GM19023 (cell line): ENCODE results near the gene ADRA2C.

Experiments used
- ATAC-seq: cut with Tn5 transposase; IDR thresholded peaks from one replicate; pipeline ENCODE4 v1.9.1; 2021; ENCODE audit warnings: mild to moderate bottlenecking, moderate library complexity; ENCODE audit not compliant: unreplicated experiment

ADRA2C gene

GRCh38 chr4:3791910-3792542, 25.8 kb downstream of the ADRA2C start:
- no peak for ATAC-seq

- no peak for ATAC-seq
Measured at GRCh38 chr4:3792813-3793212, 26.6 kb downstream of the ADRA2C start.

- ATAC-seq: no peak
Measured at GRCh38 chr4:3793545-3793944, 27.4 kb downstream of the ADRA2C start.

- no peak for ATAC-seq
Measured at GRCh38 chr4:3796960-3797359, 30.8 kb downstream of the ADRA2C start.

- no peak for ATAC-seq
Measured at GRCh38 chr4:3797831-3798790, 31.9 kb downstream of the ADRA2C start.

- ATAC-seq: no peak
Measured at GRCh38 chr4:3799496-3799895, 33.3 kb downstream of the ADRA2C start.

GRCh38 chr4:3800351-3800750, 34.2 kb downstream of the ADRA2C start:
- no peak for ATAC-seq

- no peak for ATAC-seq
Measured at GRCh38 chr4:3801521-3801920, 35.3 kb downstream of the ADRA2C start.

GRCh38 chr4:3801931-3802550, 35.9 kb downstream of the ADRA2C start:
- ATAC-seq: no peak

- no peak for ATAC-seq
Measured at GRCh38 chr4:3802571-3803474, 36.6 kb downstream of the ADRA2C start.

GRCh38 chr4:3803475-3803847, 37.3 kb downstream of the ADRA2C start:
- no peak for ATAC-seq

- no peak for ATAC-seq
Measured at GRCh38 chr4:3803946-3804345, 37.8 kb downstream of the ADRA2C start.

GRCh38 chr4:3805026-3805425, 38.8 kb downstream of the ADRA2C start:
- ATAC-seq: no peak

GRCh38 chr4:3805731-3806130, 39.5 kb downstream of the ADRA2C start:
- ATAC-seq: no peak

- ATAC-seq: no peak
Measured at GRCh38 chr4:3807311-3807710, 41.1 kb downstream of the ADRA2C start.

- ATAC-seq: no peak
Measured at GRCh38 chr4:3807822-3808496, 41.8 kb downstream of the ADRA2C start.

GRCh38 chr4:3808597-3808996, 42.4 kb downstream of the ADRA2C start:
- ATAC-seq: no peak

- no peak for ATAC-seq
Measured at GRCh38 chr4:3809028-3809427, 42.8 kb downstream of the ADRA2C start.

- no peak for ATAC-seq
Measured at GRCh38 chr4:3809451-3810110, 43.4 kb downstream of the ADRA2C start.
